ENCODE measurements around the gene CIB4. TPM values are rescaled to one million over a fixed set of nuclear protein-coding genes. Genes with fewer than 3 reads are reported as not detected.

The CIB4 gene
- total RNA-seq, 1 donor from 2014 or later: not detected

DNA sequence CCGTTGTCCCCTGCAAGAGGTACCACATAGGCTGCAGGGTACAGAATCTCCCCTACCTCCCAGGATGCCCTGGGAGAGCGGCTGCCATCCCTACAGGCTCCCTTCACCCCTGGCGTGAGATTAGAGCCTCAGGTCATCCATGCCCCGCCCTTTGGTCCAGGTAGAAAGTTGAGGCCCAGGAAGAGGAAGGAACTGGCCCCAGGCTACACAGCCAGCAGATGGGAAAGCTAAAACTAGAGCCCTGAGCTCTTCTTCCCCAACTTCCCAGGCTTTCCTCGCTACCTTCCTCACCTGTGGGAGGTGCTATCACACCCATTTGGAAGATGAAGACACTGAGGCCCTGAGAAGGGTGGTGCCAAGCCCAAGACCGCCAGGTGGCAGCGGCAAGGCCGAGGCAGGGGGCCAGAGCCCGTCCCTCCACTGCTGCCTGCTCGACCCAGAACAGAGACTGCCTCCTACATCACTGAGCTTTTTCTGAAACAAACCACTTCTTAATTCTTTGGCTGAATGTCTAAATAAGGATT lies 25.8 kb downstream of the CIB4 start:
- H3K4me3 ChIP-seq: no peak overlapping the region
- no peak for ATAC-seq
- peak; percentile 48 for DNase-seq
- H3K27me3 ChIP-seq: peaks cover 4% of the 10 kb centered on the region
- peaks cover 46% of the 10 kb centered on the region for H3K4me1 ChIP-seq
- H3K9me3 ChIP-seq: no peaks in the 10 kb centered on the region
- intact Hi-C loops (cut with DNase I): no loop called here
- H3K36me3 ChIP-seq: no peaks in the 10 kb centered on the region
- TF ChIP-seq, protein P1, sequence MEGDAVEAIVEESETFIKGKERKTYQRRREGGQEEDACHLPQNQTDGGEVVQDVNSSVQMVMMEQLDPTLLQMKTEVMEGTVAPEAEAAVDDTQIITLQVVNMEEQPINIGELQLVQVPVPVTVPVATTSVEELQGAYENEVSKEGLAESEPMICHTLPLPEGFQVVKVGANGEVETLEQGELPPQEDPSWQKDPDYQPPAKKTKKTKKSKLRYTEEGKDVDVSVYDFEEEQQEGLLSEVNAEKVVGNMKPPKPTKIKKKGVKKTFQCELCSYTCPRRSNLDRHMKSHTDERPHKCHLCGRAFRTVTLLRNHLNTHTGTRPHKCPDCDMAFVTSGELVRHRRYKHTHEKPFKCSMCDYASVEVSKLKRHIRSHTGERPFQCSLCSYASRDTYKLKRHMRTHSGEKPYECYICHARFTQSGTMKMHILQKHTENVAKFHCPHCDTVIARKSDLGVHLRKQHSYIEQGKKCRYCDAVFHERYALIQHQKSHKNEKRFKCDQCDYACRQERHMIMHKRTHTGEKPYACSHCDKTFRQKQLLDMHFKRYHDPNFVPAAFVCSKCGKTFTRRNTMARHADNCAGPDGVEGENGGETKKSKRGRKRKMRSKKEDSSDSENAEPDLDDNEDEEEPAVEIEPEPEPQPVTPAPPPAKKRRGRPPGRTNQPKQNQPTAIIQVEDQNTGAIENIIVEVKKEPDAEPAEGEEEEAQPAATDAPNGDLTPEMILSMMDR (IDR thresholded peaks at IDR 0.05): no peak
- peak overlapping the region; percentile 24 for H3K27ac ChIP-seq

DNA sequence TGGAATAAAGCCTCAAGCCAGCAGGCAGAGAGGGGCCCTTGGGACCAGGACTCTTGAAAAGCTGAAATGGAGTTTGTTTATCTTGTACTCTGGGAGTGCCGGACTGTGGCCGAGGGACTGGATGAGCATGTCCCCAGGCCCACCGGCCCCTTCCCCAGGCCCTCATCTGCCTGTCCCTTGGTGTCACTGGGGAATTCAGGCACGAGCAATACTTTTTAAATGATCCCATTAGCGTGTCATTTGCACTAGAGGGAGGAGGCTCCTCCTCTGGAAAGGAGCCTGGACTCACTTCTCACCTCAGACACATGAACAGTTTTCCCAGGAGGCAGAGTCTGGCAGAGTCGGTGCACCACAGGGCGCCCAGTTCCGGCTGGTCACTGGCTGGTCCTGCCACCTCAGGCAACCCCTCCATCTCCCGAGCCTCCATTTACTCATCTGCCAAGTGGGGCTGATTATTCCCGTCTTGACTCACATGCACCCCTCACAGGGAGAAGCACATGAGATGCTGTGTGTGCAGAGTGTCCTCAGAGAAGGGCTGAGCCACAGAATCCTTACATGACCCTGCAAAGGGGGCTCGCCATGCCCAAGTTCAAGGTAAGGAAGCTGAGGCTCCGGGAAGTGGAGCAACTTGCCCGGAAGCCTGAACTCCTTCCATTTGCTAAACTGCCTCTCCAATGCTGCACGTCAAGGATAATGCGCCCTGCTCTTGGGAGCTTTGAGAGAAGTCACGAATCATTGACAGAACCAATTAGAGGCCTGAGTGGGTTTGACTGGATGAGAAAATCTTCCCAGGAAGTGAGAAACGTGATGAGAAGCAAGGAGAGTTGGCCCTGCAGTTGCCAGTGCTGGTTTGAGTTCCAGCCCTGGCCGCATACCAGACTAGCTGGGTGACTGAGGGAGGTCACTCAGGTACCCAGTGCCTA lies 26.7 kb downstream of the CIB4 start:
- TF ChIP-seq, protein P1 (IDR thresholded peaks at IDR 0.05): no peak
- DNase-seq (peak; percentile 61), ATAC-seq (no peak)
- no peaks in the 10 kb centered on the region for H3K9me3 ChIP-seq
- peaks cover 52% of the 10 kb centered on the region for H3K4me1 ChIP-seq
- intact Hi-C loops (cut with DNase I): no loop called here
- H3K27ac ChIP-seq: peak overlapping the region; percentile 30
- H3K36me3 ChIP-seq: no peaks in the 10 kb centered on the region
- H3K4me3 ChIP-seq: no peak overlapping the region
- peaks cover 4% of the 10 kb centered on the region for H3K27me3 ChIP-seq

DNA sequence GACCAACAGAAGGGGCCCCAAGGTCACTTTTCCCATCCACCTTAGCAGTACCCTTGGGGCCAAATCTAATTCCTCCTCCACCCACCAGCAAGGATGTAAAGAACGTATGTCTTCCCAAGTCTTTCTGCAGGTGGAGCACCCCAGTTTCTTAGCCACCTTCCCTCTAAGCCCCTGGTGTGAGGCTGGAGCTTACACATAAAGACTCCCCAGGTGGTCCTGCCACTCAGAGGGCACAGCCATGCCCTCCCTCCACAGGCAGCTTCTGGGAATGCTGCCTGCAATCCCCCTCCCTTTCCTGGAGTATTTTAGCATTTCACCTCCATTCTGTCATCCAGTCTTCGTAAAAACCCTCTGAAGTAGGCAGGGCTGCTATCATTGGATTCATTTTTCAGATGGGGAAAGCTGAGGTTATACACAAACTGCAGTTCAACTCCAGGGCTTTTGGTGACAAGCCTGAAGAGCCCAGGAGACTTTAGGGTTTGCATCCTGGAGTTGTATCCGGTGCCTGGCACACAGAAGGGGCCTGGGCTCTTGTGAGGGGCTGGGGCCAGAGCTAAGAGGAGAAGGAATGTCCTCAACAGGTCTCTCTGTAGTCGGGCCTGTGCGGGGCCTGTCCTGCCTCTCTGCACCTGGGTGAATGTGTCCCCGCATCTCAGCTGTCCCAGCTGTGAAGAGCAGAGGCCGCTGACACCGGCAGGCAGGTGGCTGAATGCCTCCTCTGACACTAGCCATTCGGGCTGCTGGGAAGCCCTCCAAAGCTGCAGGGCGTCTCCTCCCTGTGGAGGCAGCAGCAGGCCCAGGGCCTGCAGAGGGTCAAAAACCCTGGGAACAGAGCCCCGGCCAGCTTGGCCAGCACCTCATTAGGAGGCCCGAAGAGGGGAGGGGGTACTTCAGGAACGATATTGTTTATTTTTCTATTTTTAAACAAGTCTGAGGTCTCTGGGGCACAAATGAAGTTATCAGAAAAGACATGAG lies 27.6 kb downstream of the CIB4 start:
- ATAC-seq (peak; percentile 38), DNase-seq (peak; percentile 68)
- Histone ChIP-seq H3K27me3 (peaks cover 4% of the 10 kb centered on the region), H3K36me3 (no peaks in the 10 kb centered on the region), H3K27ac (peak overlapping the region; percentile 65), H3K9me3 (no peaks in the 10 kb centered on the region), H3K4me3 (no peak overlapping the region), H3K4me1 (peaks cover 52% of the 10 kb centered on the region)
- TF ChIP-seq, protein P1 (IDR thresholded peaks at IDR 0.05): no peak
- intact Hi-C loops (cut with DNase I): no loop called here

DNA sequence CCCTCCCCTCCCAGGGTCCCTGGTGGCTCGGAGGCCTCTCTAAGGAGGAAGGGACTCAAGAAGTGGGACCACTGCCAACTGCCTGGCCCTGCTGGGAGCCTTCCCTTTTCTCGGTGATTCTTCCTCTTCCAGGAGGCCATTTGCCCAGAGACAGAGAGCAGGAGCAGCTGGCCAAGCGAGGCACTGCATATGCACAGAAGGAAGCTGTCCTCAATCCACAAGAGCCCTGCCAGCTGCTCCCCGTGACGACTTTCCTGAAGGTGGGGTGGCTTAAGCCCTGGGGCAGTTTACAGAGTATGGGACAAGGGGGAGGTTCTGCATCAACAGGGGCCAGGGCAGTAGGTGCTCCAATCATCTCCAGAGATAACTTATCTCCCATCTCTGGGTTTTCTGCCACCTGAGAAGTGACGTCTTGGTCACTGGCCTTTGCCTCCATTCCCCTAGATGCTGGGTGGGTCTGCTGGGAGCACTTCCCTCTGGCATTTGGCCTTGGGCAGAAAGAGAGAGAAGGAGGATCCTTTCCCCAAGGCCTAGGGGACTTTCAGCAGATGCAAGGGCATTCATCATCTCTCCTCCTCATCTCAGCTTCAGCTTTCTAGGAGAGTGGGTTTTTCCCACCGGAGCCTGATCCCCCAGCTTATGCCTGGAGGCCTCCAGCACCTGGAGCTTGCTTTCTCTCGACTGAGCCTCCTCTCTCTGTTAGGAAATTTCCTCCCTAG lies 28.5 kb downstream of the CIB4 start:
- peaks cover 52% of the 10 kb centered on the region for H3K4me1 ChIP-seq
- no peaks in the 10 kb centered on the region for H3K9me3 ChIP-seq
- H3K36me3 ChIP-seq: no peaks in the 10 kb centered on the region
- peak; percentile 19 for ATAC-seq
- DNase-seq: peak; percentile 60
- peak overlapping the region; percentile 65 for H3K27ac ChIP-seq
- intact Hi-C loops (cut with DNase I): no loop called here
- TF ChIP-seq, protein P1 (IDR thresholded peaks at IDR 0.05): no peak
- peaks cover 2% of the 10 kb centered on the region for H3K27me3 ChIP-seq
- no peak overlapping the region for H3K4me3 ChIP-seq

DNA sequence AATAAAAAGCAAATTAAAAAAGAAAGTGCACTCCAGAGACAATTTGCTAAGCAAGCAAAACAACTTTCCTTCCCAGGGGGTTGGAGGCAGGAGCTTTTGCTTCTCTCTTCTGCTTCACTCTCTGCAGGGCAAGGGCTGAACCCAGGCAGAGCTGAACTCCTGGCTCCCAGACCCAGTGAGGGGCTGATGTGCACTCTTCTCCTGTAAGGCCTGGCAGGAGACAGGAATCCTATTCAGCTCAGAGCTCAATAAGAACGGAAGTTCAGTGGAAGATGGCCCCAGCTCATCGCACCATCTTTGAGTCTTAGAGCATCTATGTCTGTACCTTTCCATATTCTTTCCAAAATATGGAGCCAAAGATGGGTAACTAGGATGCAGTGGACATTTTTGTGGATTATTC lies 29.1 kb downstream of the CIB4 start:
- intact Hi-C loops (cut with DNase I): no loop called here

More for the DNA sequence above, 29.1 kb downstream of the CIB4 start:
- H3K4me3 ChIP-seq: no peak overlapping the region
- H3K36me3 ChIP-seq: no peaks in the 10 kb centered on the region
- H3K4me1 ChIP-seq: peaks cover 52% of the 10 kb centered on the region
- ATAC-seq (no peak), DNase-seq (no peak)
- no peaks in the 10 kb centered on the region for H3K27me3 ChIP-seq
- H3K9me3 ChIP-seq: no peaks in the 10 kb centered on the region
- TF ChIP-seq, protein P1 (IDR thresholded peaks at IDR 0.05): no peak
- H3K27ac ChIP-seq: no peak overlapping the region

All from upper lobe of right lung (tissue), 1 donor.